OCI-LY1 (cell line): ENCODE data around the gene SCRN1.

ENCODE experiments used
- H2AFZ ChIP-seq: fragments of 200-600 bp; sonication (generic), shearing (Covaris generic); 2 replicates; pipeline ENCODE4 v1.6.0; 2014; ENCODE audit warnings: antibody characterized with exemption, mild to moderate bottlenecking, low read length
- H3F3A ChIP-seq: fragments of 200-600 bp; sonication (generic), shearing (Covaris generic); 2 replicates; pipeline ENCODE4 v1.6.0; 2014; ENCODE audit warnings: mild to moderate bottlenecking, antibody characterized with exemption, low read length, moderate library complexity; ENCODE audit not compliant: insufficient read depth
- H3K27ac ChIP-seq: fragments of 200-600 bp; sonication (generic); 2 replicates; pipeline ENCODE4 v1.5.1; 2014; ENCODE audit warnings: low read length, mixed run types, mild to moderate bottlenecking, low read depth; ENCODE audit not compliant: poor library complexity, severe bottlenecking
- H3K27me3 ChIP-seq: fragments of 200-600 bp; sonication (generic); 2 replicates; pipeline ENCODE4 v1.6.0; 2014; ENCODE audit warnings: antibody characterized with exemption, mild to moderate bottlenecking, low read length, moderate library complexity; ENCODE audit not compliant: insufficient read depth
- H3K36me3 ChIP-seq: fragments of 200-600 bp; sonication (generic); 2 replicates; pipeline ENCODE4 v1.6.1; 2014; ENCODE audit warnings: mild to moderate bottlenecking, antibody characterized with exemption, low read length, moderate library complexity, mixed read lengths; ENCODE audit not compliant: insufficient read depth
- H3K4me1 ChIP-seq: fragments of 200-600 bp; sonication (generic); 2 replicates; pipeline ENCODE4 v1.5.1; 2014; ENCODE audit warnings: mild to moderate bottlenecking, low read length, moderate library complexity; ENCODE audit not compliant: insufficient read depth, severe bottlenecking
- H3K4me2 ChIP-seq: fragments of 200-600 bp; sonication (generic), shearing (Covaris generic); 2 replicates; pipeline ENCODE4 v1.6.1; 2014; ENCODE audit warnings: low read length
- H3K4me3 ChIP-seq: fragments of 200-600 bp; sonication (generic); 2 replicates; pipeline ENCODE4 v1.5.1; 2014; ENCODE audit warnings: low read length, low read depth, mild to moderate bottlenecking, mixed read lengths; ENCODE audit not compliant: poor library complexity, severe bottlenecking
- H3K79me2 ChIP-seq: fragments of 200-600 bp; shearing (Covaris generic); 2 replicates; pipeline ENCODE4 v1.6.1; 2016; ENCODE audit warnings: mixed run types, low read length, mixed read lengths; ENCODE audit not compliant: insufficient read depth
- H3K9ac ChIP-seq: fragments of 200-600 bp; sonication (generic), shearing (Covaris generic); 2 replicates; pipeline ENCODE4 v1.6.1; 2014; ENCODE audit warnings: mild to moderate bottlenecking, low read length, mixed read lengths
- H3K9me2 ChIP-seq: fragments of 200-600 bp; sonication (generic), shearing (Covaris generic); 2 replicates; pipeline ENCODE4 v1.6.1; 2014; ENCODE audit warnings: low read depth, mild to moderate bottlenecking, low read length, mixed read lengths
- H3K9me3 ChIP-seq: fragments of 200-600 bp; shearing (Covaris generic); 2 replicates; pipeline ENCODE4 v1.6.1; 2014; ENCODE audit warnings: low read length, mixed read lengths
- H4K20me1 ChIP-seq: fragments of 200-600 bp; sonication (generic), shearing (Covaris generic); 2 replicates; pipeline ENCODE4 v1.6.0; 2016; ENCODE audit warnings: mild to moderate bottlenecking, low read length; ENCODE audit not compliant: insufficient read depth
- CTCF ChIP-seq: fragments of 200-600 bp; sonication (generic), shearing (Covaris generic); IDR thresholded peaks from 2 replicates; pipeline ENCODE4 v1.5.1; 2017; ENCODE audit warnings: mild to moderate bottlenecking, antibody characterized with exemption, low read length, moderate library complexity, mixed read lengths
- EZH2 ChIP-seq: fragments of 200-600 bp; sonication (generic), shearing (Covaris generic); IDR thresholded peaks from 2 replicates; pipeline ENCODE4 v1.8.0; 2017; ENCODE audit warnings: borderline replicate concordance, mixed run types, mild to moderate bottlenecking, antibody characterized with exemption, low read length, moderate library complexity, mixed read lengths

Gene SCRN1

GRCh38 chr7:30034501-30034900, 44.9 kb upstream of the SCRN1 start:
- no peaks in the 10 kb centered on the region for H4K20me1 ChIP-seq
- no peaks in the 10 kb centered on the region for H3F3A ChIP-seq
- H3K79me2 ChIP-seq, result no peaks in the 10 kb centered on the region
- H3K4me3 ChIP-seq, result no peak overlapping the region
- H3K4me1 ChIP-seq, result peaks cover 9% of the 10 kb centered on the region
- no peaks in the 10 kb centered on the region for H3K9me3 ChIP-seq
- H3K4me2 ChIP-seq, result no peak overlapping the region
- no peaks in the 10 kb centered on the region for H3K9me2 ChIP-seq
- 0 out of 2 replicates have a peak, but pooled peaks cover 3% of the 10 kb centered on the region for H3K36me3 ChIP-seq
- no peaks in the 10 kb centered on the region for H3K27me3 ChIP-seq
- no peak overlapping the region for H3K9ac ChIP-seq
- no peak overlapping the region for H3K27ac ChIP-seq
- no peak for TF ChIP-seq CTCF
- no peak for TF ChIP-seq EZH2
- no peak overlapping the region for H2AFZ ChIP-seq

GRCh38 chr7:30032310-30033125, 42.9 kb upstream of the SCRN1 start:
- Histone ChIP-seq H3F3A (no peaks in the 10 kb centered on the region), H3K36me3 (0 out of 2 replicates have a peak, but pooled peaks cover 3% of the 10 kb centered on the region), H3K9ac (no peak overlapping the region), H3K79me2 (no peaks in the 10 kb centered on the region), H3K4me3 (no peak overlapping the region), H3K27ac (no peak overlapping the region), H3K27me3 (no peaks in the 10 kb centered on the region), H3K9me3 (no peaks in the 10 kb centered on the region), H3K4me2 (no peak overlapping the region), H2AFZ (no peak overlapping the region), H4K20me1 (no peaks in the 10 kb centered on the region), H3K4me1 (peaks cover 21% of the 10 kb centered on the region), H3K9me2 (no peaks in the 10 kb centered on the region)
- TF ChIP-seq EZH2, result no peak
- TF ChIP-seq CTCF, result no peak

- 0 out of 2 replicates have a peak, but pooled peaks cover 3% of the 10 kb centered on the region for H3K36me3 ChIP-seq
- H3K27me3 ChIP-seq, result no peaks in the 10 kb centered on the region
- no peak overlapping the region for H2AFZ ChIP-seq
- H3K9me3 ChIP-seq, result no peaks in the 10 kb centered on the region
- H4K20me1 ChIP-seq, result no peaks in the 10 kb centered on the region
- H3K9ac ChIP-seq, result peak overlapping the region; percentile 63; the same call in 1 of the 2 replicates
- H3K4me1 ChIP-seq, result peaks cover 36% of the 10 kb centered on the region
- no peak overlapping the region for H3K27ac ChIP-seq
- peaks cover 12% of the 10 kb centered on the region for H3K79me2 ChIP-seq
- H3K9me2 ChIP-seq, result no peaks in the 10 kb centered on the region
- H3K4me3 ChIP-seq, result peak overlapping the region; percentile 76
- no peaks in the 10 kb centered on the region for H3F3A ChIP-seq
- H3K4me2 ChIP-seq, result peak overlapping the region; percentile 81
- TF ChIP-seq CTCF (peak; percentile 38), EZH2 (no peak)
These were observed 40.1 kb upstream of the SCRN1 start for GRCh38 chr7:30029696-30030095.
